BLaER1 treated with 17β-estradiol and CSF1 and Interleukin-3, amounts not matched to agents 10 nM and 100 nM (cell line): ENCODE results near the gene LSM10.
A peak's percentile ranks its signal among the peaks of the same experiment; 100 is the strongest.

Source experiments
- H3K27ac ChIP-seq, 11 experiments: shearing (Covaris generic); formaldehyde crosslinking; 2 replicates each; pipeline ENCODE4 v1.8.1; 2022
- H3K27me3 ChIP-seq, 11 experiments: shearing (Covaris generic); formaldehyde crosslinking; 2 replicates each; pipeline ENCODE4 v1.8.1; 2022
- H3K36me3 ChIP-seq, 11 experiments: shearing (Covaris generic); formaldehyde crosslinking; 2 replicates each; pipeline ENCODE4 v1.8.1; 2022
- H3K4me1 ChIP-seq, 10 experiments: shearing (Covaris generic); formaldehyde crosslinking; 2 replicates each; pipeline ENCODE4 v1.8.1; 2022
- H3K4me2 ChIP-seq, 11 experiments: shearing (Covaris generic); formaldehyde crosslinking; 2 replicates each; pipeline ENCODE4 v1.8.1; 2022
- H3K4me3 ChIP-seq, 10 experiments: shearing (Covaris generic); formaldehyde crosslinking; 2 replicates each; pipeline ENCODE4 v1.8.1; 2022
- H3K9ac ChIP-seq, 11 experiments: shearing (Covaris generic); formaldehyde crosslinking; 2 replicates each; pipeline ENCODE4 v1.8.1; 2022
- H3K9me3 ChIP-seq, 11 experiments: shearing (Covaris generic); formaldehyde crosslinking; replicated peaks in 1 of 11; 2 replicates each; pipeline ENCODE4 v1.8.1; 2022
- H4K20me1 ChIP-seq, 11 experiments: shearing (Covaris generic); formaldehyde crosslinking; 2 replicates each; pipeline ENCODE4 v1.8.1; 2022
- Cebpa-rat ChIP-seq, 11 experiments: shearing (Covaris generic); IDR thresholded peaks; 2 replicates each; pipeline ENCODE4 v1.8.1; 2022

LSM10 gene

GRCh38 chr1:36369061-36369861 is 28.4 kb downstream of the LSM10 start:
- H3K27me3 ChIP-seq: no peaks in the 10 kb centered on the region
- H3K27ac ChIP-seq: peak overlapping the region in 8 of 11 experiments; percentile 24 to 89 (median 41); a peak in 11 of 22 replicates
- peak overlapping the region; percentile 20 to 96 (median 92) for H3K4me2 ChIP-seq
- no peaks in the 10 kb centered on the region for H3K9me3 ChIP-seq
- H4K20me1 ChIP-seq: peaks cover 0 to 56% (median 20%) of the 10 kb centered on the region in 11 experiments; a peak in 14 of 22 replicates
- H3K36me3 ChIP-seq: peaks cover 0 to 22% (median 12%) of the 10 kb centered on the region in 11 experiments; a peak in 12 of 22 replicates
- peak overlapping the region in 7 of 11 experiments; percentile 6 to 37 (median 18); a peak in 4 of 22 replicates for H3K9ac ChIP-seq
- peaks cover 92 to 100% (median 99%) of the 10 kb centered on the region in 10 experiments for H3K4me1 ChIP-seq
- no peak for TF ChIP-seq Cebpa-rat (IDR thresholded peaks at IDR 0.05)
- no peak overlapping the region for H3K4me3 ChIP-seq

- H4K20me1 ChIP-seq: peaks cover 0 to 41% (median 12%) of the 10 kb centered on the region in 11 experiments; a peak in 14 of 22 replicates
Measured at GRCh38 chr1:36367798-36368197, 29.9 kb downstream of the LSM10 start.

GRCh38 chr1:36367066-36367465 is 30.6 kb downstream of the LSM10 start:
- Histone ChIP-seq H3K36me3 (peaks cover 13 to 32% (median 22%) of the 10 kb centered on the region in 11 experiments; a peak in 21 of 22 replicates), H3K27ac (peak overlapping the region in 10 of 11 experiments; percentile 37 to 78 (median 74); a peak in 20 of 22 replicates), H3K27me3 (no peaks in the 10 kb centered on the region), H3K4me2 (peak overlapping the region; percentile 72 to 97 (median 87)), H3K4me3 (no peak overlapping the region), H4K20me1 (peaks cover 0 to 40% (median 12%) of the 10 kb centered on the region in 11 experiments; a peak in 14 of 22 replicates), H3K4me1 (peaks cover 75 to 99% (median 84%) of the 10 kb centered on the region in 10 experiments), H3K9me3 (no peaks in the 10 kb centered on the region), H3K9ac (peak overlapping the region in 7 of 11 experiments; percentile 10 to 57 (median 32); a peak in 7 of 22 replicates)
- no peak for TF ChIP-seq Cebpa-rat (IDR thresholded peaks at IDR 0.05)

More at GRCh38 chr1:36367798-36368197, 29.9 kb downstream of the LSM10 start:
- TF ChIP-seq Cebpa-rat (IDR thresholded peaks at IDR 0.05): no peak
- Histone ChIP-seq H3K27ac (peak overlapping the region in 10 of 11 experiments; percentile 37 to 78 (median 74); a peak in 15 of 22 replicates), H3K9me3 (no peaks in the 10 kb centered on the region), H3K36me3 (peaks cover 6 to 25% (median 15%) of the 10 kb centered on the region in 11 experiments; a peak in 19 of 22 replicates), H3K4me3 (no peak overlapping the region), H3K4me2 (peak overlapping the region; percentile 72 to 97 (median 87); a peak in 19 of 22 replicates), H3K4me1 (peaks cover 78 to 100% (median 87%) of the 10 kb centered on the region in 10 experiments), H3K27me3 (no peaks in the 10 kb centered on the region), H3K9ac (peak overlapping the region in 1 of 11 experiments; percentile 21; a peak in 1 of 22 replicates)

- peaks cover 0 to 47% (median 15%) of the 10 kb centered on the region in 11 experiments; a peak in 14 of 22 replicates for H4K20me1 ChIP-seq
- H3K9me3 ChIP-seq: no peaks in the 10 kb centered on the region
- H3K4me1 ChIP-seq: peaks cover 75 to 99% (median 84%) of the 10 kb centered on the region in 10 experiments
- H3K27me3 ChIP-seq: no peaks in the 10 kb centered on the region
- peak overlapping the region in 3 of 10 experiments; percentile 15 to 41 (median 18); a peak in 4 of 20 replicates for H3K4me3 ChIP-seq
- H3K36me3 ChIP-seq: peaks cover 16 to 41% (median 30%) of the 10 kb centered on the region in 11 experiments; a peak in 21 of 22 replicates
- peak overlapping the region; percentile 48 to 78 (median 74); a peak in 21 of 22 replicates for H3K27ac ChIP-seq
- no peak for TF ChIP-seq Cebpa-rat (IDR thresholded peaks at IDR 0.05)
- peak overlapping the region in 9 of 11 experiments; percentile 26 to 64 (median 57); a peak in 17 of 22 replicates for H3K9ac ChIP-seq
- H3K4me2 ChIP-seq: peak overlapping the region; percentile 72 to 97 (median 87)
Measured at GRCh38 chr1:36366091-36366661, 31.5 kb downstream of the LSM10 start.

- peak overlapping the region; percentile 72 to 97 (median 87) for H3K4me2 ChIP-seq
- H3K9ac ChIP-seq: peak overlapping the region; percentile 26 to 64 (median 57); a peak in 20 of 22 replicates
- H3K27me3 ChIP-seq: no peaks in the 10 kb centered on the region
- H4K20me1 ChIP-seq: peaks cover 0 to 51% (median 15%) of the 10 kb centered on the region in 11 experiments; a peak in 16 of 22 replicates
- H3K36me3 ChIP-seq: peaks cover 16 to 48% (median 30%) of the 10 kb centered on the region in 11 experiments; a peak in 21 of 22 replicates
- TF ChIP-seq Cebpa-rat (IDR thresholded peaks at IDR 0.05): peak in 6 of 11 experiments; percentile 18 to 73 (median 42); a peak in 6 of 22 replicates
- no peaks in the 10 kb centered on the region for H3K9me3 ChIP-seq
- H3K27ac ChIP-seq: peak overlapping the region; percentile 48 to 78 (median 74); a peak in 21 of 22 replicates
- peaks cover 75 to 99% (median 84%) of the 10 kb centered on the region in 10 experiments for H3K4me1 ChIP-seq
- 0 out of 20 replicates have a peak overlapping the region, but pooled peaks of 1 of the 10 experiments have one; percentile 3 for H3K4me3 ChIP-seq
Measured at GRCh38 chr1:36365381-36365780, 32.3 kb downstream of the LSM10 start.

GRCh38 chr1:36359911-36360550 is 37.7 kb downstream of the LSM10 start:
- peak overlapping the region in 2 of 10 experiments; percentile 1; a peak in 2 of 20 replicates for H3K4me3 ChIP-seq
- H3K9ac ChIP-seq: peak overlapping the region in 8 of 11 experiments; percentile 13 to 73 (median 32); a peak in 10 of 22 replicates
- peaks cover 0 to 66% (median 16%) of the 10 kb centered on the region in 11 experiments; a peak in 14 of 22 replicates for H4K20me1 ChIP-seq
- no peaks in the 10 kb centered on the region for H3K27me3 ChIP-seq
- TF ChIP-seq Cebpa-rat (IDR thresholded peaks at IDR 0.05): no peak
- peak overlapping the region in 9 of 11 experiments; percentile 2 to 76 (median 45); a peak in 14 of 22 replicates for H3K27ac ChIP-seq
- peak overlapping the region; percentile 24 to 93 (median 80) for H3K4me2 ChIP-seq
- peaks cover 50 to 64% (median 58%) of the 10 kb centered on the region in 10 experiments for H3K4me1 ChIP-seq
- H3K36me3 ChIP-seq: peaks cover 28 to 85% (median 51%) of the 10 kb centered on the region in 11 experiments
- no peaks in the 10 kb centered on the region for H3K9me3 ChIP-seq

GRCh38 chr1:36359383-36359782 is 38.3 kb downstream of the LSM10 start:
- H3K4me2 ChIP-seq: peak overlapping the region; percentile 24 to 93 (median 80)
- TF ChIP-seq Cebpa-rat (IDR thresholded peaks at IDR 0.05): peak in 2 of 11 experiments; percentile 13 to 51; a peak in 1 of 22 replicates
- peak overlapping the region in 9 of 11 experiments; percentile 2 to 76 (median 45); a peak in 15 of 22 replicates for H3K27ac ChIP-seq
- no peaks in the 10 kb centered on the region for H3K27me3 ChIP-seq
- no peaks in the 10 kb centered on the region for H3K9me3 ChIP-seq
- peaks cover 35 to 92% (median 57%) of the 10 kb centered on the region in 11 experiments for H3K36me3 ChIP-seq
- peaks cover 44 to 62% (median 53%) of the 10 kb centered on the region in 10 experiments for H3K4me1 ChIP-seq
- peak overlapping the region in 2 of 10 experiments; percentile 1; a peak in 1 of 20 replicates for H3K4me3 ChIP-seq
- peak overlapping the region in 8 of 11 experiments; percentile 13 to 73 (median 32); a peak in 9 of 22 replicates for H3K9ac ChIP-seq
- peaks cover 0 to 72% (median 16%) of the 10 kb centered on the region in 11 experiments; a peak in 14 of 22 replicates for H4K20me1 ChIP-seq
